Heart right ventricle (tissue), 16 donors: Measurements from ENCODE around the gene MYDGF. TPM values are rescaled to one million over a fixed set of nuclear protein-coding genes. Genes with fewer than 3 reads are reported as not detected.
A peak's percentile ranks its signal among the peaks of the same experiment; 100 is the strongest.

ENCODE experiments used
- ATAC-seq, 8 donors: fragments of 200-7000 bp; cut with Tn5 transposase; one replicate each; pipeline ENCODE4 v1.9.1; 2020; ENCODE audit warnings: mild to moderate bottlenecking in 8 of 8, moderate library complexity in 8 of 8, moderate number of reproducible peaks in 1 of 8
- DNase-seq, 2 donors: peaks; one replicate each; pipeline ENCODE4 v3.0.0-alpha.2; 2020
- H3K27ac ChIP-seq, 10 donors: fragments of 200-600 bp; sonication (generic) in 2 of 10; one replicate each; pipeline versions ENCODE4 v1.5.0 to v1.8.0; 2020 to 2022; ENCODE audit warnings: mild to moderate bottlenecking in 3 of 10
- H3K27me3 ChIP-seq, 7 donors: fragments of 200-600 bp; one replicate each; pipeline ENCODE4 v1.8.0; 2021 to 2022; ENCODE audit warnings: mild to moderate bottlenecking in 2 of 7
- H3K36me3 ChIP-seq, 9 donors: fragments of 200-600 bp; sonication (generic) in 1 of 9; one replicate each; pipeline versions ENCODE4 v1.5.0 to v1.8.0; 2020 to 2022; ENCODE audit warnings: mild to moderate bottlenecking in 2 of 9
- H3K4me1 ChIP-seq, 9 donors: fragments of 200-600 bp; sonication (generic) in 1 of 9; one replicate each; pipeline versions ENCODE4 v1.5.0 to v1.8.0; 2020 to 2022; ENCODE audit warnings: mild to moderate bottlenecking in 4 of 9
- H3K4me3 ChIP-seq, 10 donors: fragments of 200-600 bp; sonication (generic) in 2 of 10; one replicate each; pipeline versions ENCODE4 v1.5.0 to v1.8.0; 2020 to 2022; ENCODE audit warnings: mild to moderate bottlenecking in 7 of 10, moderate library complexity in 2 of 10
- H3K9me3 ChIP-seq, 11 donors: fragments of 200-600 bp in 10 of 11; sonication (generic) in 2 of 11; one replicate each; pipeline versions ENCODE4 v1.5.0 to v1.8.0; 2013 to 2022; ENCODE audit warnings: mild to moderate bottlenecking in 2 of 11, control low read depth in 1 of 11, moderate library complexity in 1 of 11
- WGBS, 2 donors: extraction: QIAGEN DNeasy Blood & Tissue Kit; methylation state at CpG; one replicate each; pipeline ENCODE4 v1.1.7; 2013; ENCODE audit warnings: inconsistent platforms in 1 of 2; 5-methylcytosine and 5-hydroxymethylcytosine counted together
- intact Hi-C, 10 donors: fragments of 100-400 bp; cut with DNase I; formaldehyde crosslinking; loops; one replicate each; pipeline versions ENCODE4 v1.11.1 to v1.14.2; 2022
- long read RNA-seq, 3 donors: library from polyadenylated mRNA; unstranded; transcript quantifications; one replicate each; pipeline ENCODE4 v2.0.0, GENCODE V29; 2020 to 2021
- polyA plus RNA-seq, 2 donors: library from polyadenylated mRNA; stranded (reverse); fragments of 200-250 nt; gene quantifications; one replicate each; pipeline ENCODE4 v1.2.3, GENCODE V29; 2013
- total RNA-seq, 10 donors: library from RNA; stranded (reverse); fragmentation: NEBNext Ultra II Directional in 3 of 10; extraction: Animal tissue kit (Norgen Biotek cat#: 25700) in 3 of 10; gene quantifications; one replicate each; pipeline versions ENCODE4 v1.2.1 to v1.2.4, GENCODE V29; 2021 to 2023
- TF ChIP-seq, protein P1 (sequence below), 9 donors: fragments of 200-600 bp; sonication (generic) in 2 of 9; IDR thresholded peaks; one replicate each; pipeline versions ENCODE4 v1.5.0 to v1.8.0; 2021 to 2022; ENCODE audit warnings: antibody characterized with exemption in 9 of 9, mild to moderate bottlenecking in 5 of 9, moderate library complexity in 1 of 9
- donor health status: Arrhythmogenic right ventricular cardiomyopathy.
- donor health status: ischemic (EF 13 %, LVEDD 7.1; RV severe dilation, severe dysfunction).
- donor health status: healthy with polysubstance abuse.
- donor health status: DM: no; HTN: yes; CAD: no.
- donor health status: DM: no; HTN: no; CAD: no.
- donor health status: ischemic (EF 25% LVEDD 6.9; RV normal size, moderate dysfunction).
- donor health status: ischemic (EF 25% LVEDD 5.7; RV mildly dilated, moderate dysfunction).
- donor health status: healthy.
- donor health status: DM: yes; HTN: yes; CAD: no.
- donor health status: Ischemic cardiomyopathy.
- donor health status: ischemic (EF 35%, LVEDD 5.7; RV mildly dilated, moderate dysfunction).
- donor health status: nonischemic (EF 11% LVEDD 7.7; RV severe dilation, severe dysfunction).
- donor health status: DM: yes; HTN: yes; CAD: no.
- donor health status: PGD.
- donor health status: ischemic (EF 29% LVEDD 5.4; RV normal size, mild dysfunction).
- donor health status: nonischemic (EF 23%, LVEDD 6.1; RV moderate dilation, normal function).

The MYDGF gene
- total RNA-seq: 10 to 100 TPM; 14.2 to 48.5 (median 21.1) TPM
- polyA plus RNA-seq: 100 to 1,000 TPM in 1 of 2 donors, 10 to 100 TPM in 1; 28.2 to 211 TPM
- long read RNA-seq, donor 1, transcript MYDGF-201 (6 exons, 1,018 nt): major isoform, 26 of 64 reads
- long read RNA-seq, donor 1, partial matches to known transcripts: 0 of 64 reads
- long read RNA-seq, donor 1, other reads (novel, unspliced or antisense): 38 of 64 reads
- long read RNA-seq, donor 2, transcript MYDGF-201 (6 exons, 1,018 nt): major isoform, 37 of 92 reads
- long read RNA-seq, donor 2, partial matches to known transcripts: 49 of 92 reads
- long read RNA-seq, donor 2, other reads (novel, unspliced or antisense): 6 of 92 reads
- long read RNA-seq, donor 3, transcript MYDGF-201 (6 exons, 1,018 nt): major isoform, 34 of 38 reads
- long read RNA-seq, donor 3, partial matches to known transcripts: 3 of 38 reads
- long read RNA-seq, donor 3, other reads (novel, unspliced or antisense): 1 of 38 reads

GRCh38 chr19:4669723-4670480, at the start of gene MYDGF:
Gene MYDGF, minus strand, starts transcription at chr19:4670342. Its CDS starts 8 bp downstream, at chr19:4670334.
- DNase-seq: peak; percentile 93 to 95
- H3K9me3 ChIP-seq: no peaks in the 10 kb centered on the region
- H3K36me3 ChIP-seq: peaks cover 0 to 46% (median 27%) of the 10 kb centered on the region in 9 donors
- TF ChIP-seq, protein P1, sequence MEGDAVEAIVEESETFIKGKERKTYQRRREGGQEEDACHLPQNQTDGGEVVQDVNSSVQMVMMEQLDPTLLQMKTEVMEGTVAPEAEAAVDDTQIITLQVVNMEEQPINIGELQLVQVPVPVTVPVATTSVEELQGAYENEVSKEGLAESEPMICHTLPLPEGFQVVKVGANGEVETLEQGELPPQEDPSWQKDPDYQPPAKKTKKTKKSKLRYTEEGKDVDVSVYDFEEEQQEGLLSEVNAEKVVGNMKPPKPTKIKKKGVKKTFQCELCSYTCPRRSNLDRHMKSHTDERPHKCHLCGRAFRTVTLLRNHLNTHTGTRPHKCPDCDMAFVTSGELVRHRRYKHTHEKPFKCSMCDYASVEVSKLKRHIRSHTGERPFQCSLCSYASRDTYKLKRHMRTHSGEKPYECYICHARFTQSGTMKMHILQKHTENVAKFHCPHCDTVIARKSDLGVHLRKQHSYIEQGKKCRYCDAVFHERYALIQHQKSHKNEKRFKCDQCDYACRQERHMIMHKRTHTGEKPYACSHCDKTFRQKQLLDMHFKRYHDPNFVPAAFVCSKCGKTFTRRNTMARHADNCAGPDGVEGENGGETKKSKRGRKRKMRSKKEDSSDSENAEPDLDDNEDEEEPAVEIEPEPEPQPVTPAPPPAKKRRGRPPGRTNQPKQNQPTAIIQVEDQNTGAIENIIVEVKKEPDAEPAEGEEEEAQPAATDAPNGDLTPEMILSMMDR (IDR thresholded peaks at IDR 0.05): no peak
- peak within 1 kb of the TSS; percentile 72 to 94 (median 85) for H3K4me3 ChIP-seq
- H3K27me3 ChIP-seq: no peaks in the 10 kb centered on the region
- peak; percentile 98 to 99 (median 99) for ATAC-seq
- H3K27ac ChIP-seq: peak within 1 kb of the TSS; percentile 2 to 89 (median 79)
- WGBS, 2 donors: 0 to 1% methylated on average over 73 to 74 of the region's 75 CpGs
- H3K4me1 ChIP-seq: peaks cover 7 to 39% (median 20%) of the 10 kb centered on the region in 9 donors
- intact Hi-C loops: loop anchor here in 3 of 10 donors (2.0 to 5.0 kb wide), 2 partner anchors 52 to 55 kb away; partner anchors contain the start of gene DPP9 (in 2 of the 3)

- peaks cover 0 to 77% (median 29%) of the 10 kb centered on the region in 9 donors for H3K36me3 ChIP-seq
- ATAC-seq: no peak
- no peaks in the 10 kb centered on the region for H3K9me3 ChIP-seq
- intact Hi-C loops: no loop called here
- H3K27me3 ChIP-seq: no peaks in the 10 kb centered on the region
- DNase-seq: no peak
- TF ChIP-seq, protein P1 (IDR thresholded peaks at IDR 0.05): no peak
- peaks cover 7 to 45% (median 23%) of the 10 kb centered on the region in 9 donors for H3K4me1 ChIP-seq
- H3K27ac ChIP-seq: no peak overlapping the region
- no peak overlapping the region for H3K4me3 ChIP-seq
- 88% methylated on average over 11 of the region's 11 CpGs for WGBS, 2 donors
These were observed 49.3 kb upstream of the MYDGF start for GRCh38 chr19:4719499-4719866.

- no peak for DNase-seq
- Histone ChIP-seq H3K27me3 (no peaks in the 10 kb centered on the region), H3K4me1 (peaks cover 11 to 53% (median 34%) of the 10 kb centered on the region in 9 donors), H3K27ac (no peak overlapping the region), H3K4me3 (no peak overlapping the region), H3K9me3 (no peaks in the 10 kb centered on the region), H3K36me3 (peaks cover 0 to 91% (median 31%) of the 10 kb centered on the region in 9 donors)
- intact Hi-C loops: no loop called here
- 91 to 92% methylated on average over 15 of the region's 15 CpGs for WGBS, 2 donors
- ATAC-seq: no peak
- TF ChIP-seq, protein P1 (IDR thresholded peaks at IDR 0.05): no peak
These were observed 48.0 kb upstream of the MYDGF start for GRCh38 chr19:4717966-4718701.
